Measurements from ENCODE around the gene PRDM11. TPM values are rescaled to one million over a fixed set of nuclear protein-coding genes. Genes with fewer than 3 reads are reported as not detected.

Gene PRDM11
- total and polyA plus RNA-seq, 10 of the 15 experiments (the other 5 are each of a cell fraction or from before 2014, with no cell fraction given): 0.03 to 2.4 (median 0.53) TPM

GRCh38 chr11:45238724-45239123, 92.3 kb downstream of the PRDM11 start (continued):
- TF ChIP-seq CHD2 (IDR thresholded peaks at IDR 0.05; ENCODE audit: borderline replicate concordance, low read depth, low read length): no peak
- no peak for TF ChIP-seq FOXK2 (IDR thresholded peaks at IDR 0.05)
- no peak for TF ChIP-seq FOXM1 (IDR thresholded peaks at IDR 0.05; ENCODE audit: low read depth, low read length)
- TF ChIP-seq, protein P1, sequence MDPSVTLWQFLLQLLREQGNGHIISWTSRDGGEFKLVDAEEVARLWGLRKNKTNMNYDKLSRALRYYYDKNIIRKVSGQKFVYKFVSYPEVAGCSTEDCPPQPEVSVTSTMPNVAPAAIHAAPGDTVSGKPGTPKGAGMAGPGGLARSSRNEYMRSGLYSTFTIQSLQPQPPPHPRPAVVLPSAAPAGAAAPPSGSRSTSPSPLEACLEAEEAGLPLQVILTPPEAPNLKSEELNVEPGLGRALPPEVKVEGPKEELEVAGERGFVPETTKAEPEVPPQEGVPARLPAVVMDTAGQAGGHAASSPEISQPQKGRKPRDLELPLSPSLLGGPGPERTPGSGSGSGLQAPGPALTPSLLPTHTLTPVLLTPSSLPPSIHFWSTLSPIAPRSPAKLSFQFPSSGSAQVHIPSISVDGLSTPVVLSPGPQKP (IDR thresholded peaks at IDR 0.05; ENCODE audit: low read depth, low read length): no peak
- no peak for TF ChIP-seq MAX (IDR thresholded peaks at IDR 0.05; ENCODE audit: low read depth, low read length)
- no peak for TF ChIP-seq SMARCA5 (IDR thresholded peaks at IDR 0.05)
- TF ChIP-seq RELA (IDR thresholded peaks at IDR 0.05; ENCODE audit: borderline replicate concordance, partially characterized antibody): no peak
- no peak for TF ChIP-seq TBL1XR1 (IDR thresholded peaks at IDR 0.05; ENCODE audit: low read depth, low read length)
- no peak for TF ChIP-seq SP1 (IDR thresholded peaks at IDR 0.05; ENCODE audit: low read depth, low read length)
- no peak for TF ChIP-seq NBN (IDR thresholded peaks at IDR 0.05)

- RAD21 ChIA-PET (ENCODE audit: unreplicated experiment): no interaction called here
- Histone ChIP-seq H4K20me1 (ENCODE audit: control insufficient read depth, insufficient read depth) (no peaks in the 10 kb centered on the region; the same call in 1 of the 2 replicates), H3K27ac (ENCODE audit: control insufficient read depth, insufficient read depth) (no peak overlapping the region), H3K4me3 (no peak overlapping the region), H3K79me2 (ENCODE audit: control insufficient read depth, insufficient read depth, low read length) (no peaks in the 10 kb centered on the region), H3K4me2 (ENCODE audit: control insufficient read depth, insufficient read depth) (no peak overlapping the region), H3K4me1 (ENCODE audit: control insufficient read depth, insufficient read depth, low read length) (no peaks in the 10 kb centered on the region), H3K27me3 (replicated peaks in 1 of 2; ENCODE audit: control insufficient read depth in 2 of 2, insufficient read depth in 2 of 2, low read length in 1 of 2) (peaks cover 0 to 2% of the 10 kb centered on the region in 2 experiments; a peak in 2 of 4 replicates), H3K36me3 (ENCODE audit: control insufficient read depth in 2 of 2, insufficient read depth in 2 of 2, low read length in 1 of 2) (no peaks in the 10 kb centered on the region), H3K9me3 (replicated peaks; ENCODE audit: control insufficient read depth, insufficient read depth, low read length) (no peaks in the 10 kb centered on the region; the same call in 2 of the 3 replicates), H2AFZ (ENCODE audit: control insufficient read depth, low read depth, low read length) (no peak overlapping the region), H3K9ac (ENCODE audit: control insufficient read depth, insufficient read depth, low read length) (no peak overlapping the region)
- FAIRE-seq (no peak), DNase-seq (ENCODE audit: low read depth, low spot score) (no peak), ATAC-seq (no peak)
- TF ChIP-seq SIN3A (IDR thresholded peaks at IDR 0.05; ENCODE audit: low read depth, low read length) (no peak), PAX8 (IDR thresholded peaks at IDR 0.05) (no peak), NFYA (IDR thresholded peaks at IDR 0.05; ENCODE audit: borderline replicate concordance, low read depth, low read length) (no peak)
- TF ChIP-seq, protein P2, sequence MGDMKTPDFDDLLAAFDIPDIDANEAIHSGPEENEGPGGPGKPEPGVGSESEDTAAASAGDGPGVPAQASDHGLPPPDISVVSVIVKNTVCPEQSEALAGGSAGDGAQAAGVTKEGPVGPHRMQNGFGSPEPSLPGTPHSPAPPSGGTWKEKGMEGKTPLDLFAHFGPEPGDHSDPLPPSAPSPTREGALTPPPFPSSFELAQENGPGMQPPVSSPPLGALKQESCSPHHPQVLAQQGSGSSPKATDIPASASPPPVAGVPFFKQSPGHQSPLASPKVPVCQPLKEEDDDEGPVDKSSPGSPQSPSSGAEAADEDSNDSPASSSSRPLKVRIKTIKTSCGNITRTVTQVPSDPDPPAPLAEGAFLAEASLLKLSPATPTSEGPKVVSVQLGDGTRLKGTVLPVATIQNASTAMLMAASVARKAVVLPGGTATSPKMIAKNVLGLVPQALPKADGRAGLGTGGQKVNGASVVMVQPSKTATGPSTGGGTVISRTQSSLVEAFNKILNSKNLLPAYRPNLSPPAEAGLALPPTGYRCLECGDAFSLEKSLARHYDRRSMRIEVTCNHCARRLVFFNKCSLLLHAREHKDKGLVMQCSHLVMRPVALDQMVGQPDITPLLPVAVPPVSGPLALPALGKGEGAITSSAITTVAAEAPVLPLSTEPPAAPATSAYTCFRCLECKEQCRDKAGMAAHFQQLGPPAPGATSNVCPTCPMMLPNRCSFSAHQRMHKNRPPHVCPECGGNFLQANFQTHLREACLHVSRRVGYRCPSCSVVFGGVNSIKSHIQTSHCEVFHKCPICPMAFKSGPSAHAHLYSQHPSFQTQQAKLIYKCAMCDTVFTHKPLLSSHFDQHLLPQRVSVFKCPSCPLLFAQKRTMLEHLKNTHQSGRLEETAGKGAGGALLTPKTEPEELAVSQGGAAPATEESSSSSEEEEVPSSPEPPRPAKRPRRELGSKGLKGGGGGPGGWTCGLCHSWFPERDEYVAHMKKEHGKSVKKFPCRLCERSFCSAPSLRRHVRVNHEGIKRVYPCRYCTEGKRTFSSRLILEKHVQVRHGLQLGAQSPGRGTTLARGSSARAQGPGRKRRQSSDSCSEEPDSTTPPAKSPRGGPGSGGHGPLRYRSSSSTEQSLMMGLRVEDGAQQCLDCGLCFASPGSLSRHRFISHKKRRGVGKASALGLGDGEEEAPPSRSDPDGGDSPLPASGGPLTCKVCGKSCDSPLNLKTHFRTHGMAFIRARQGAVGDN (IDR thresholded peaks at IDR 0.05): no peak
- no TSS peak for BruUV-seq (replicated peaks)
- POLR2A ChIA-PET: no interaction called here
- CTCF ChIA-PET: no interaction called here
- intact Hi-C loops (cut with micrococcal nuclease; ENCODE audit: unreplicated experiment): no loop called here
- 50% methylated on average over 1 of the region's 1 CpG for WGBS (ENCODE audit: insufficient coverage, insufficient replicate concordance, low lambda C conversion rate, missing lambda C conversion rate)
- in situ Hi-C loops (cut with MboI): no loop called here
- SMC1A ChIA-PET (ENCODE audit: uncharacterized antibody, unreplicated experiment): no interaction called here
These were observed 93.3 kb downstream of the PRDM11 start for GRCh38 chr11:45239733-45240132.
